DMS153 (cell line): ENCODE measurements around the gene ENAM.

ENCODE experiments used
- DNase-seq: peaks from one replicate; lab custom pipeline; 2025; lab: John Stamatoyannopoulos, UW

The ENAM gene, protein sequence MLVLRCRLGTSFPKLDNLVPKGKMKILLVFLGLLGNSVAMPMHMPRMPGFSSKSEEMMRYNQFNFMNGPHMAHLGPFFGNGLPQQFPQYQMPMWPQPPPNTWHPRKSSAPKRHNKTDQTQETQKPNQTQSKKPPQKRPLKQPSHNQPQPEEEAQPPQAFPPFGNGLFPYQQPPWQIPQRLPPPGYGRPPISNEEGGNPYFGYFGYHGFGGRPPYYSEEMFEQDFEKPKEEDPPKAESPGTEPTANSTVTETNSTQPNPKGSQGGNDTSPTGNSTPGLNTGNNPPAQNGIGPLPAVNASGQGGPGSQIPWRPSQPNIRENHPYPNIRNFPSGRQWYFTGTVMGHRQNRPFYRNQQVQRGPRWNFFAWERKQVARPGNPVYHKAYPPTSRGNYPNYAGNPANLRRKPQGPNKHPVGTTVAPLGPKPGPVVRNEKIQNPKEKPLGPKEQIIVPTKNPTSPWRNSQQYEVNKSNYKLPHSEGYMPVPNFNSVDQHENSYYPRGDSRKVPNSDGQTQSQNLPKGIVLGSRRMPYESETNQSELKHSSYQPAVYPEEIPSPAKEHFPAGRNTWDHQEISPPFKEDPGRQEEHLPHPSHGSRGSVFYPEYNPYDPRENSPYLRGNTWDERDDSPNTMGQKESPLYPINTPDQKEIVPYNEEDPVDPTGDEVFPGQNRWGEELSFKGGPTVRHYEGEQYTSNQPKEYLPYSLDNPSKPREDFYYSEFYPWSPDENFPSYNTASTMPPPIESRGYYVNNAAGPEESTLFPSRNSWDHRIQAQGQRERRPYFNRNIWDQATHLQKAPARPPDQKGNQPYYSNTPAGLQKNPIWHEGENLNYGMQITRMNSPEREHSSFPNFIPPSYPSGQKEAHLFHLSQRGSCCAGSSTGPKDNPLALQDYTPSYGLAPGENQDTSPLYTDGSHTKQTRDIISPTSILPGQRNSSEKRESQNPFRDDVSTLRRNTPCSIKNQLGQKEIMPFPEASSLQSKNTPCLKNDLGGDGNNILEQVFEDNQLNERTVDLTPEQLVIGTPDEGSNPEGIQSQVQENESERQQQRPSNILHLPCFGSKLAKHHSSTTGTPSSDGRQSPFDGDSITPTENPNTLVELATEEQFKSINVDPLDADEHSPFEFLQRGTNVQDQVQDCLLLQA

DNA sequence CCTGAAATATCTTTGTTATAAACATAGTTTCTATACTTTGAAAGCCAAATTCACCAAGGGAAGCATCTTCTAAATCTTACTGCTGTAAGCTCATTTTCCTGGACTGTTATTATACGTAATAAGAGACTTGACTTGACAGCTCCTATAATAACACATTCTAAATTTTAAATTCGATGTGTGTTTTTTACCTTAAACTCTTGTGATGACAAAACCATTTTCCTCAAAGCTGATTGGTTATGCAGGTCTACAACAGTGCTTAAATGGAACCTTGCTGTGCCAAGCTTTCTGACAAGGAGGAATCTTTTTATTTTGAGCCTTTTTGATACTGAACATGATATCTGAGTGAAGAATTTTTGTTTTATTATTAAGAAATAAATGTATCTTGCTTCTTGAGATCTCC, at the start of gene ENAM:
Gene ENAM (plus strand): TSS at position 301 of the 400 bp plus-strand sequence. CDS start 757 bp downstream, outside the sequence.
- DNase-seq: no peak

DNA sequence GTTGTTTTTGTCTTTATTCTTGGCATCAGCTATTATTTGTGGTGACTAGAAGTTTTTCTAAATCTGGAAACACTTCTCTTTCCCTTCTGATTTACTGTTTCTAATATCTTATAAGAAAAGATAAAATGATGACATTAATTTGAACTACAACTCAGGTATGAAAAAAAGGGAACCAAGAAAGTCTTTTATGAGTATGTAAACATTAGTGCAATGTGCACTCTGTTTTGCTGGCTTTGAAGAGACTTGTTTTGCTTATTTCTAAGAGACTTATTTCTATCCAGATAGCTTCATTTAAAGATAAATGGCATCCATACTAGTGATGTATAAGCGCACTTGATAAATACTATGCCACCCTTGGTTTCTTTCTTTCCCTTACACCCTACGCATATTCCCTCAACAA, 46.6 kb upstream of the ENAM start:
- DNase-seq: no peak

DNA sequence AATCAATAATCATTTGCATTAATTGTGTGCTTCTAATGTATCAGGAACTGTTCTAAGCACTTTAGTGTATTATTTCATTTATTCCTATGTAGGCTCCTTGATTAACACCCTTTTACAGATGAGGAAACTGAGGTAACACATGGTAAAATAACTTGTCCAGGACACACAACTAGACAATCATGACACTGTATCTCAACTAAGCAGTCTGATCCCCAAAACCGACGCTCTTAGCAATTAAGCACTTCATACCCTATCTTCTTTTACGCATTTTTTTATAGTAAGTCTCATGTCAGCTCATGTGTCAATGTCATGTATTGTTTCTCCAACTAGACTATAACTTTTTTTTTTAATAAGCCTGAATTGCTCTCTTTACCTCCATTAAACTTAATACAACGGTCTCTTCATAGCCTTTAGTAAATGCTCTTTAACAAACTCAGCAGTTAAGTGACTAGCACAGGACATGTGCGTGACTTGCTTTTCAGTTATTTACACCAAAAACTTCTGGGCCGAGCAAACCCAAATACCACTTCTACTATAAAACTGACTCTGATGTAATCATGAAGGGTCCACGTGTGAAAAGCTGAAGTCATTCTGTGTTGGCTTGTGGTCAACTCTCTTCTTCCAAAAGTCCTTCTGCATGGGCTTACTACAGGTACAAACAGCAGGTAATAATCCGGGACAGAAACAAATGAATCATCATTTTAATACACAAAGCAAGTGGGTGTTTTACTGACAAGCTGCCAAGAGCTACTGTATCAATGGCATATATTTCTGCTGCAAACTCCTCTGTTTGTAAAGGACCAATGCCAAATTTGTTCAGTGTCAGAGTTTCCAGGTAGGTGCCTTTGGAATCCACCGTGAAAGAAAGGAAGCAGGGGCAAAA, 44.4 kb upstream of the ENAM start:
- DNase-seq: peak; percentile 95

DNA sequence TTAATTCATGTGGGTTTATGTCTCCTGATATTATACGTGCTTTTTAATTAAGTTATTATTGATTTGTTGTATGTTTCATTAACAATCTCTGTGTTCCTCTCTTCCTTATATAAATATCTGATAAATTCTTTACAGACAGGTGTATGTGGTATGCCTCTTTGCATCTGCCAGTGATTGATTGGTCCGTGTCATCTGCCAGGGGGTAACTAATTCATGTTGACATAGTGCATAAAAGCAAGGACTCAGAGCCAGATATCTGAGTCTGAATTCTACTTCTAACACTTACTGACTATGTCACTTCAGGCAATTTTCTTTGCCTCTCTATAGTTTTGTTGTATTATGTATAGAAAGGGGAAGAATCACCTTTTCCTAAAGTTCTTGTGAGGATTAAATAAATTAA, 41.7 kb upstream of the ENAM start:
- no peak for DNase-seq

- no peak for DNase-seq
These were observed 38.8 kb upstream of the ENAM start for GRCh38 chr4:70589785-70590184.

GRCh38 chr4:70591955-70592582, 36.5 kb upstream of the ENAM start, which contains the start of gene AMBN:
AMBN (plus strand) TSS chr4:70592256; CDS start chr4:70592359, 103 bp downstream.
- no peak for DNase-seq

DNA sequence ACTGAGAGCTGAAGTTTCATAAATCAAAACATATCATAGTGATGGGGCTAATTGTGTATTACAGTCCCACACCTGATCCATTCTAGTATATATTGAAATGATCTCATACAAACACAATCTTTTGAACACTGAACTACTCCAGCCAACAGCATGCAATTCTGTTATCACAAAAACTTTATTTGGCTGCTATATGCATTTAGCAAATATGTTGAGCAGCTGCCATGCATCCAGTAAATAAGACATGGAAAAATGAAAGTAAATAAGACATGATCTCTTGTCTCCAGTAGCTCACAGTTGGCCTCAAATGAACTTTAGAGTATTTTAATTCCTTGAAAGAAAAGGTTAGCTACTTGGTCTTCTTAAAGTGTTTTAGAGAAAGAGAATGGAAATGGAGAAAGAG, 34.3 kb upstream of the ENAM start:
- DNase-seq: no peak

GRCh38 chr4:70600305-70600704, 28.2 kb upstream of the ENAM start:
- DNase-seq: no peak

DNA sequence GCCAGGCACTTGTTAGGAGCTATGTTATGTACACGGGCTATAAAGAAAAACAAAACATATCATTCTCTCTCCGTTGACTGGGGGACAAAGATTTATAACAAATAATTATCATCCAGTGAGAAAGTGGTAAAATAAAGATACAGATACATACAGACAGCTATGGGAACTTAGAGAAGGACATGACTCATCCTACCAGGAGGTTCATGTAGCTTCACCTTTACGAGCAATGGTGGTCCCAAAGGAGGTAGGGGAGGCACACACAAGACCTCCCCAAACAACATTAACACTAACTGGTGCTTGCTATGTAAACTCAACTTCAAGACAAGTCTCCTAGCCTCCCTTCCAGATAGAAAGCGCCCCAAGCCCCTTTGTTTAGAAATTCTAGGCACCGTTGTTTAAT, 27.6 kb upstream of the ENAM start:
- DNase-seq: no peak

DNA sequence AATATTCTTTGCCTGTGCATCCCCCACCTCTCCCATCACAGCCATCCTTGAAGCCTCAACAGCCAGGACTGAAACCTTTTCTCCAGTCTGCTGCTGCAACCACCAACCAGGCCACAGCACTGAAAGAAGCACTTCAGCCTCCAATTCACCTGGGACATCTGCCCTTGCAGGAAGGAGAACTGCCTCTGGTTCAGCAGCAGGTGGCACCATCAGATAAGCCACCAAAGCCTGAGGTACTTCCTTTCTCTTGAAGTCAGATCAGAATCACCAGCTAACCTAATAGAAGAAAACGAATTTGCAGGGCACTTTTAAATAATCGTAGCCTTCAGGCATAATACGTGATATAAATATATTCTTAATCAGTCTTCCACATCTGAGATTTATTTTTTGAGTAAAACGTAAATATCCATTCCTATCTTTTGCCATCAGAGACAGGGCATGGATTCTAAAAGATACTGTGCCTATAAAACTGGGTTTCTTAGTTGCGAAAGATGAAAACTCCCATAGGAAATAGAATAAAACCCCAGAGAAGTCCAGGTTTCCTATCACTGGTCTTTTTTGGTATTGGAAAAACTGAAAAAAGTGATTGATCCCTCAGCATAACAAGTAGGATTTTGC, 27.0 kb upstream of the ENAM start:
- peak; percentile 80 for DNase-seq

DNA sequence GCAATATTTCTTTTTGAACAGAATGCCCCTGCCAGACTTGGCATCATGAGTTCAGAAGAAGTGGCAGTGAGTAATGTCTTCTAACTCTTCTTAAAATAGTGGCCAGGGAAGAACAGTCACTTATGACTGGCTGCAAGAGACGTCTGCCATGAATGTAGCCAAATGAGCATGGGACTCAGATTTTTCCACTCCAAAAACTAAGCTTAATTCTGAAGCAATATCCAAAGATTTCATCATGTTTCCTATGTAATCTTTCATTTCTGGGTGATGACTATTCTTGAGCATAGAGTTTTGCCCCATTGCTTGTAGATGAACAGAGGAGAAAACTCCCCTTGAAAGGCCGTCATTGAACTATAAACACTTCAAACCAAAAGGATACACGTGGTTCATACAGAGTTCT, 24.7 kb upstream of the ENAM start:
- DNase-seq: no peak

DNA sequence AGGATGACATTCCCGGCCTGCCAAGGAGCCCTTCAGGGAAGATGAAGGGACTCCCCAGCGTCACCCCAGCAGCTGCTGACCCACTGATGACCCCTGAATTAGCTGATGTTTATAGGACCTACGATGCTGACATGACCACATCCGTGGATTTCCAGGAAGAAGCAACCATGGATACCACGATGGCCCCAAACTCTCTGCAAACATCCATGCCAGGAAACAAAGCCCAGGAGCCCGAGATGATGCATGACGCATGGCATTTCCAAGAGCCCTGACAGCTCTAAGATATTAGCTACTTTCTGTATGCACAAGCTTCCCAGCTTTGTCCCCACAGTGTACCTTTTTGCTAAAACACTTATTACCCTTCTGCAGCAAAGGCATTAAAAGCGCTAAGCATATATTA, 22.1 kb upstream of the ENAM start:
- DNase-seq: no peak

GRCh38 chr4:70607334-70607853, 21.1 kb upstream of the ENAM start:
- DNase-seq: no peak

- no peak for DNase-seq
These were observed 20.2 kb upstream of the ENAM start for GRCh38 chr4:70608324-70608723.

- no peak for DNase-seq
These were observed 15.0 kb upstream of the ENAM start for GRCh38 chr4:70613306-70614183.

DNA sequence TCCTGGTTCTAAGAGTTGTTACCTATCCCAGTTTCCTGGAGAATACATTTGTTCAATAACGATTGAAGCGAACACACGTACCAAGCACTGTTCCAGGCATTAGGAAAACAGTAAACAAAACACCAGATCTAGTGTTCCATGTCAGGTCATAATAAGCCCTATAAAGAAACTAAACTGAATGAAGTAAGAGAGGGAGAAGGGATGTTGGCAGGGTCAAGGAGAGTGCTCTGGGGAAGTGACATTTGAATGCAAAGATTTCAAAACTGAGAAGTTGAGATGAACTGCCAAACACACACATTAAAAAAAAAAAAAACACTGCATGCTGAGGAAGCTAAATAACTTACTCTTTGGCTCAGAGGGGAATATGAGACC, 14.4 kb upstream of the ENAM start:
- no peak for DNase-seq

- DNase-seq: no peak
These were observed 9.3 kb upstream of the ENAM start for GRCh38 chr4:70619288-70619687.

GRCh38 chr4:70619778-70620177, 8.8 kb upstream of the ENAM start:
- no peak for DNase-seq

DNA sequence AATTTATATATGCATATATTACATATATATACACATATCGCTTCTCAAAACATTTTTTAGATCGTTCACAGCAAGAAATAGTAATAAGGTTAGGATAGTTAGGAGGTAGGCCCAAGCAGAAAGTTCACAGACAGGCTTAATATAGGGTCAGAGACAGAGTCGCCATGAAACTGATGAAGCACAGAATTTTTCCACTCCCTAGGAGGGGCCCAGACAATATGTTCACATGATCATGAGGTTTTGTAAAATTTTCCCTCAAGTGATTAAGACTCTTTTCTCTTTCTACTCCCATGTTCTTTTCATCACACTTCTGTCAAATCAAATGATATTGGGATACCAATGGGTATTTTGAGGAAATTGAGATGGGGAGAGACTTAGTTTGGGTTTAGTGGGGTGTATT, 5.2 kb upstream of the ENAM start:
- DNase-seq: no peak
